Ascending aorta (tissue), 2 donors: Measurements from ENCODE around the gene COLQ. TPM values are rescaled to one million over a fixed set of nuclear protein-coding genes. Genes with fewer than 3 reads are reported as not detected.
"Not testable (repeated sequence)": the region's sequence is repeated elsewhere in the genome, so short reads cannot be mapped to it uniquely, and the experiment has no call there.

Source experiments
- DNase-seq, 2 donors: peaks; one replicate each; pipeline ENCODE4 v3.0.0-alpha.2; 2019; ENCODE audit warnings: low spot score in 2 of 2
- H3K27ac ChIP-seq, 2 donors: fragments of 200-600 bp; sonication (generic); one replicate each; pipeline ENCODE4 v1.5.1; 2016 to 2017; ENCODE audit warnings: mild to moderate bottlenecking in 1 of 2
- H3K27me3 ChIP-seq: fragments of 200-600 bp; sonication (generic); one replicate; pipeline ENCODE4 v1.5.1; 2017
- H3K36me3 ChIP-seq, 2 donors: fragments of 200-600 bp; sonication (generic); one replicate each; pipeline ENCODE4 v1.5.1; 2016
- H3K4me1 ChIP-seq, 2 donors: fragments of 200-600 bp; sonication (generic); one replicate each; pipeline ENCODE4 v1.5.1; 2016 to 2017; ENCODE audit warnings: mild to moderate bottlenecking in 1 of 2
- H3K4me3 ChIP-seq, 2 donors: fragments of 200-600 bp; sonication (generic); one replicate each; pipeline ENCODE4 v1.5.1; 2016 to 2017; ENCODE audit warnings: mild to moderate bottlenecking in 1 of 2
- H3K9me3 ChIP-seq, 2 donors: fragments of 200-600 bp; sonication (generic); one replicate each; pipeline ENCODE4 v1.5.1; 2016
- intact Hi-C: fragments of 100-400 bp; cut with DNase I; formaldehyde crosslinking; loops from one replicate; pipeline ENCODE4 v1.15.1; 2023
- total RNA-seq: library from RNA; depleted of rRNA; stranded (reverse); fragments of >200 nt; gene quantifications from one replicate; pipeline ENCODE4 v1.1.0, GENCODE V29; 2016
- TF ChIP-seq, protein P1 (sequence below), 3 experiments: fragments of 200-600 bp in 2 of 3; fragments of 450-650 bp in 1 of 3; sonication (generic) in 2 of 3; IDR thresholded peaks; one replicate each; pipeline ENCODE4 v1.5.1; 2016 to 2019; ENCODE audit warnings: antibody characterized with exemption in 3 of 3, mild to moderate bottlenecking in 1 of 3, moderate library complexity in 1 of 3

Gene COLQ
- total RNA-seq, 1 donor from 2014 or later: 4.6 TPM

DNA sequence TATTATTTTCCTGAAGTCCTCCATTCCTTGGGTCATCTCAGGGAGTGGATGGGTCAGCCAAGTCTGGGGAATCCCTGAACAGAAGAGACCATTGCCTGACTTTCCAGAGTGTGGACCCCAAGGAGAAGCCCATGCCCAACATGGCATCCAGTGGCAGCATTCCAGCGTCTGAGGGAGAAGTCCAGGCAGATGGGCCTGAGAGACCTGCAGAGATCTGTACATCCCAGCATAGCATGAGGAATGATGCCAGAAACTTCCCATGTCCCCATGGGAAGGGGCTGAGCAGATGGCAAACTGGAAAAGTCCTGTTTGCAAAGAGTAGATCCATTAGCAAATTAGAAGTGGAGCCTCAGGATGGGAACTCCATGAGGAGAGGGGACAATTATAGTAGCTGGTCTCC is 17.6 kb upstream of the COLQ start:
- intact Hi-C loops: no loop called here
- Histone ChIP-seq H3K27me3 (no peaks in the 10 kb centered on the region), H3K4me1 (peaks cover 0 to 4% of the 10 kb centered on the region in 2 donors), H3K27ac (no peak overlapping the region), H3K36me3 (no peaks in the 10 kb centered on the region), H3K9me3 (no peaks in the 10 kb centered on the region), H3K4me3 (no peak overlapping the region)
- TF ChIP-seq, protein P1, sequence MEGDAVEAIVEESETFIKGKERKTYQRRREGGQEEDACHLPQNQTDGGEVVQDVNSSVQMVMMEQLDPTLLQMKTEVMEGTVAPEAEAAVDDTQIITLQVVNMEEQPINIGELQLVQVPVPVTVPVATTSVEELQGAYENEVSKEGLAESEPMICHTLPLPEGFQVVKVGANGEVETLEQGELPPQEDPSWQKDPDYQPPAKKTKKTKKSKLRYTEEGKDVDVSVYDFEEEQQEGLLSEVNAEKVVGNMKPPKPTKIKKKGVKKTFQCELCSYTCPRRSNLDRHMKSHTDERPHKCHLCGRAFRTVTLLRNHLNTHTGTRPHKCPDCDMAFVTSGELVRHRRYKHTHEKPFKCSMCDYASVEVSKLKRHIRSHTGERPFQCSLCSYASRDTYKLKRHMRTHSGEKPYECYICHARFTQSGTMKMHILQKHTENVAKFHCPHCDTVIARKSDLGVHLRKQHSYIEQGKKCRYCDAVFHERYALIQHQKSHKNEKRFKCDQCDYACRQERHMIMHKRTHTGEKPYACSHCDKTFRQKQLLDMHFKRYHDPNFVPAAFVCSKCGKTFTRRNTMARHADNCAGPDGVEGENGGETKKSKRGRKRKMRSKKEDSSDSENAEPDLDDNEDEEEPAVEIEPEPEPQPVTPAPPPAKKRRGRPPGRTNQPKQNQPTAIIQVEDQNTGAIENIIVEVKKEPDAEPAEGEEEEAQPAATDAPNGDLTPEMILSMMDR (IDR thresholded peaks at IDR 0.05): no peak
- DNase-seq: no peak

- intact Hi-C loops: no loop called here
- no peaks in the 10 kb centered on the region for H3K27me3 ChIP-seq
- H3K36me3 ChIP-seq: no peaks in the 10 kb centered on the region
- H3K9me3 ChIP-seq: no peaks in the 10 kb centered on the region
- no peak for DNase-seq
- no peak overlapping the region for H3K27ac ChIP-seq
- no peak overlapping the region for H3K4me3 ChIP-seq
- peaks cover 0 to 4% of the 10 kb centered on the region in 2 donors for H3K4me1 ChIP-seq
- TF ChIP-seq, protein P1 (IDR thresholded peaks at IDR 0.05): no peak
Measured at GRCh38 chr3:15538345-15538744, 16.8 kb upstream of the COLQ start.

GRCh38 chr3:15536856-15537255 is 15.3 kb upstream of the COLQ start:
- H3K9me3 ChIP-seq: no peaks in the 10 kb centered on the region
- intact Hi-C loops: no loop called here
- no peak overlapping the region for H3K4me3 ChIP-seq
- no peaks in the 10 kb centered on the region for H3K36me3 ChIP-seq
- H3K27me3 ChIP-seq: no peaks in the 10 kb centered on the region
- TF ChIP-seq, protein P1 (IDR thresholded peaks at IDR 0.05): no peak
- H3K27ac ChIP-seq: no peak overlapping the region
- H3K4me1 ChIP-seq: no peaks in the 10 kb centered on the region
- no peak for DNase-seq

DNA sequence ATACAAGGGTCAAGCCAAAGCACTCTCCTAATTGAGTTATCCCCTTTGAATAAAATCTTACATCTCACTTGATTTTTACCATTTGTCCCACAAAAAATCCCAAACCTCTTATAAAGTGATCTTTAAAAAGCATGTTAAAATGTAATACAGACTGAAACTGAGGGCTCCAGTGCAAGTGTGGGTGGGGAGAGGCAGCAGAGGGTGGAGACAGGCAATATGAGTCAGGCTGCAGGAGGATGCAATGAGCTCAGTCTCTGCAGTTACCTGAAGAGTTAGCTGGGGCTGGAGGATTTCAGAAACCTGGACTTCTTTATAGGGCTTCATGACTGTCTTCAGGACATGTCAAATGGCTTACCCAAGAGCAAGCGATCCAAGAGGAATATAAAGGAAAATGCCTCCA is 14.2 kb upstream of the COLQ start:
- no peaks in the 10 kb centered on the region for H3K27me3 ChIP-seq
- H3K27ac ChIP-seq: no peak overlapping the region
- no peak overlapping the region for H3K4me3 ChIP-seq
- intact Hi-C loops: no loop called here
- no peaks in the 10 kb centered on the region for H3K4me1 ChIP-seq
- TF ChIP-seq, protein P1 (IDR thresholded peaks at IDR 0.05): no peak
- no peaks in the 10 kb centered on the region for H3K36me3 ChIP-seq
- H3K9me3 ChIP-seq: no peaks in the 10 kb centered on the region
- DNase-seq: no peak

GRCh38 chr3:15532614-15533013 is 11.1 kb upstream of the COLQ start:
- not testable (repeated sequence) for DNase-seq

DNA sequence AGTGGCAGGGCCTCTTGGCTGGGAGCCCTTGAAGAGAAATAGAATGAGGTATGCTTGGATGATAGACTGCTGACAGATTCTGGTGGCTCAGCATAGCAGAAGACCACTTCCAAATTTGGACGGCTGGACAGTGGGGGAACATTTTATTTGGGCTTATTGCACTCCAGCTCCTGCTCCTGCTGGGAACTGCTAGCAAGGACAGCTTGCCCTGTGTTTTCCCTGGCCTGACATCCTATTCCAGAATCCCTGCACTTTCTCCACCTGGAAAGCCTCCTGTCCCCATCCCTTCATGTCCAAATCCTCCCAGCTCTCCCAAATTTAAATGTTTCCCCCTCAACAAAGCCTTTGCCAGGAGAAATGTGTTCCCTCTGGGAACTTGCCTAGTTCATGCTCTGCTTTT is 9.8 kb upstream of the COLQ start:
- no peaks in the 10 kb centered on the region for H3K27me3 ChIP-seq
- H3K9me3 ChIP-seq: no peaks in the 10 kb centered on the region
- H3K36me3 ChIP-seq: no peaks in the 10 kb centered on the region
- DNase-seq: no peak
- H3K4me3 ChIP-seq: no peak overlapping the region
- TF ChIP-seq, protein P1 (IDR thresholded peaks at IDR 0.05): no peak
- intact Hi-C loops: no loop called here
- H3K27ac ChIP-seq: no peak overlapping the region
- H3K4me1 ChIP-seq: no peaks in the 10 kb centered on the region

More at GRCh38 chr3:15532614-15533013, 11.1 kb upstream of the COLQ start:
- H3K4me1 ChIP-seq, H3K27me3 ChIP-seq, H3K9me3 ChIP-seq, H3K27ac ChIP-seq, H3K36me3 ChIP-seq, H3K4me3 ChIP-seq, intact Hi-C loops: not testable (repeated sequence)
